Testis (tissue), 3 donors: ENCODE data around the gene ILDR1. TPM values are rescaled to one million over a fixed set of nuclear protein-coding genes. Genes with fewer than 3 reads are reported as not detected.

Source experiments
- DNase-seq: peaks from one replicate; pipeline ENCODE4 v3.0.0-alpha.2; 2019
- H3K27ac ChIP-seq, 2 donors: fragments of 200-600 bp; sonication (generic); one replicate each; pipeline ENCODE4 v1.5.1; 2019
- H3K27me3 ChIP-seq: fragments of 200-600 bp; sonication (generic); one replicate; pipeline ENCODE4 v1.5.1; 2019
- H3K36me3 ChIP-seq: fragments of 200-600 bp; sonication (generic); one replicate; pipeline ENCODE4 v1.5.1; 2017; ENCODE audit warnings: low read depth; ENCODE audit errors: missing control alignments
- H3K4me1 ChIP-seq: fragments of 200-600 bp; sonication (generic); one replicate; pipeline ENCODE4 v1.5.1; 2019
- H3K4me3 ChIP-seq, 2 donors: fragments of 200-600 bp; sonication (generic); one replicate each; pipeline ENCODE4 v1.5.1; 2017 to 2019
- H3K9me3 ChIP-seq: fragments of 200-600 bp; sonication (generic); one replicate; pipeline ENCODE4 v1.5.1; 2017
- POLR2A ChIP-seq: fragments of 450-650 bp; IDR thresholded peaks from one replicate; pipeline ENCODE4 v1.6.1; 2017; ENCODE audit warnings: antibody characterized with exemption, mild to moderate bottlenecking, moderate library complexity
- WGBS, 2 donors: methylation state at CpG; one replicate each; pipeline ENCODE4 v1.1.5; 2018; 5-methylcytosine and 5-hydroxymethylcytosine counted together
- intact Hi-C: fragments of 100-400 bp; cut with DNase I; formaldehyde crosslinking; loops from one replicate; pipeline ENCODE4 v1.15.1; 2023; ENCODE audit warnings: low total_unique reads
- polyA plus RNA-seq: library from polyadenylated mRNA; stranded (reverse); fragments of 350-450 nt; fragmentation: Illumina TruSeq; extraction: RNeasy Lipid Tissue Mini Kit (QIAGEN cat#74804); gene quantifications from one replicate; pipeline ENCODE4 v1.2.3, GENCODE V29; 2014; ENCODE audit warnings: low read depth, low replicate concordance; ENCODE audit not compliant: insufficient read depth
- total RNA-seq, 2 donors: library from RNA; depleted of rRNA; stranded (reverse); fragments of >200 nt; gene quantifications; one replicate each; pipeline ENCODE4 v1.2.3, GENCODE V29; 2016
- TF ChIP-seq, protein P1 (sequence below), 3 experiments: fragments of 450-650 bp in 2 of 3; fragments of 200-600 bp in 1 of 3; sonication (generic) in 1 of 3; IDR thresholded peaks; one replicate each; pipeline ENCODE4 v1.5.1; 2016 to 2019; ENCODE audit warnings: antibody characterized with exemption in 3 of 3, mild to moderate bottlenecking in 2 of 3, moderate library complexity in 1 of 3

ILDR1 gene
- total and polyA plus RNA-seq, 3 donors from 2014 or later, result 1.4 to 3.2 (median 3.2) TPM

DNA sequence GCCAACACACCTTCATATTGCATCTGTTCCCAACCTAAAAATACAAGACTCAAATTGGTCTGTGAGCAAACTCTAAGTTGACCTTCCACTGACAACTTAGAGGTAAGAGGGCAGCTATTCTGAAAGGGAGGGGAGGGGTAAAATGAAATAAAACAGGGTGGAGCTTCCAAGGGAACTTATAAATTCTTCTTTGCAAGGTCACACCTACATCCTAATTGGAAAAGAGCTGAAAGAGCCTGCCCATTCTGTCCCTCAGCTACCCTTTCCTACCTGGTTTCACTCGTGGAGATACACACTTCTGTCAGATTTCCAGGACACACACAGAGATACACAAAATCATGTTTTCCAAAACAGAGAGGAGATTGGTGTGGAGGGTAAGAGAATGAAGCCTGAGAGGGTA is 1.0 kb downstream of the ILDR1 start:
- intact Hi-C loops, result no loop called here
- H3K27ac ChIP-seq, result no peak overlapping the region
- H3K36me3 ChIP-seq, result no peaks in the 10 kb centered on the region
- DNase-seq, result no peak
- H3K27me3 ChIP-seq, result no peaks in the 10 kb centered on the region
- 46 to 57% methylated on average over 1 of the region's 1 CpG for whole genome bisulfite sequencing, 2 donors
- no peaks in the 10 kb centered on the region for H3K4me1 ChIP-seq
- TF ChIP-seq, protein P1, sequence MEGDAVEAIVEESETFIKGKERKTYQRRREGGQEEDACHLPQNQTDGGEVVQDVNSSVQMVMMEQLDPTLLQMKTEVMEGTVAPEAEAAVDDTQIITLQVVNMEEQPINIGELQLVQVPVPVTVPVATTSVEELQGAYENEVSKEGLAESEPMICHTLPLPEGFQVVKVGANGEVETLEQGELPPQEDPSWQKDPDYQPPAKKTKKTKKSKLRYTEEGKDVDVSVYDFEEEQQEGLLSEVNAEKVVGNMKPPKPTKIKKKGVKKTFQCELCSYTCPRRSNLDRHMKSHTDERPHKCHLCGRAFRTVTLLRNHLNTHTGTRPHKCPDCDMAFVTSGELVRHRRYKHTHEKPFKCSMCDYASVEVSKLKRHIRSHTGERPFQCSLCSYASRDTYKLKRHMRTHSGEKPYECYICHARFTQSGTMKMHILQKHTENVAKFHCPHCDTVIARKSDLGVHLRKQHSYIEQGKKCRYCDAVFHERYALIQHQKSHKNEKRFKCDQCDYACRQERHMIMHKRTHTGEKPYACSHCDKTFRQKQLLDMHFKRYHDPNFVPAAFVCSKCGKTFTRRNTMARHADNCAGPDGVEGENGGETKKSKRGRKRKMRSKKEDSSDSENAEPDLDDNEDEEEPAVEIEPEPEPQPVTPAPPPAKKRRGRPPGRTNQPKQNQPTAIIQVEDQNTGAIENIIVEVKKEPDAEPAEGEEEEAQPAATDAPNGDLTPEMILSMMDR (IDR thresholded peaks at IDR 0.05), result no peak
- H3K9me3 ChIP-seq, result no peaks in the 10 kb centered on the region
- no peak overlapping the region for H3K4me3 ChIP-seq

DNA sequence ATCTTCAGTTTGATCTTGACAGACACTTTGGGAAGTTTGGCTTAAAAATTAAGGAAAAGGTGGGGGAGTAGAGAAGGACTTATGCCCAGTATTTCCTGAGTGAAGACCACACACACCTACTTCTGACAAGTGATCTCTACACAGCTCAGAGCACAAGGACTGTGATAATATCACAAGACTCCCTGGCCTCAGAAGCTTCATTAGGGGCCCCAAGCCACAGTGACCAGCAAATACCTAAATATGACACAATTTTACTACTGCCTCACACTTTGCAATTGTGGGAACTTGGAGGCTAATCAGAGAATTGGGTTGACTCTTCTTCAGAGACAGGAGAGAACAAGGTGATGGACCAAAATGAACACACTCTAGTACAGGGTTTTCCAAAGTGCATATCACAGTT is 2.6 kb downstream of the ILDR1 start:
- TF ChIP-seq, protein P1 (IDR thresholded peaks at IDR 0.05), result no peak
- TF ChIP-seq POLR2A, result no peak
- intact Hi-C loops, result no loop called here
- no peak for DNase-seq
- Histone ChIP-seq H3K4me3 (no peak overlapping the region), H3K27me3 (no peaks in the 10 kb centered on the region), H3K9me3 (no peaks in the 10 kb centered on the region), H3K36me3 (no peaks in the 10 kb centered on the region), H3K27ac (no peak overlapping the region), H3K4me1 (no peaks in the 10 kb centered on the region)

DNA sequence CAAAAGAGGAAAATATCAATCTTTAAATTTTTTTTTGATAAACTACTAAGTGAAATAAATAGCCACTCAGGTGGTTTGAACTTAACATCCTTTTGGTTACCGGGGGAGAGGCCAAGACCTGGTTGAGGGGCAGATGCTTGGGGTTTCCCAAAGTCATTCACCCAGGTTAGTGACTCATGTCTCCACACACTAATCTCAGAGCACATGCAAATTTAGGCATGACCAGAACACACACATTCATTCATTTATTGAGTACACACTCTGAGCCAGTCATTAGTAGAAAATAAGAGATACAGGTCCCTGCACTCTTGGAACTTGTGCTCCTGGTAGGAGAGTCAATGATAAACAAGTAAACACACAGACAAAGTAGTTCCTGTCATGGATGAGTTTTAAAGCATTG is 7.3 kb downstream of the ILDR1 start:
- Histone ChIP-seq H3K9me3 (no peaks in the 10 kb centered on the region), H3K4me3 (no peak overlapping the region), H3K27ac (no peak overlapping the region), H3K4me1 (peaks cover 3% of the 10 kb centered on the region), H3K27me3 (no peaks in the 10 kb centered on the region), H3K36me3 (no peaks in the 10 kb centered on the region)
- TF ChIP-seq, protein P1 (IDR thresholded peaks at IDR 0.05), result no peak
- no peak for TF ChIP-seq POLR2A
- WGBS, 2 donors, result 91 to 95% methylated on average over 1 of the region's 1 CpG
- no peak for DNase-seq
- intact Hi-C loops, result no loop called here

DNA sequence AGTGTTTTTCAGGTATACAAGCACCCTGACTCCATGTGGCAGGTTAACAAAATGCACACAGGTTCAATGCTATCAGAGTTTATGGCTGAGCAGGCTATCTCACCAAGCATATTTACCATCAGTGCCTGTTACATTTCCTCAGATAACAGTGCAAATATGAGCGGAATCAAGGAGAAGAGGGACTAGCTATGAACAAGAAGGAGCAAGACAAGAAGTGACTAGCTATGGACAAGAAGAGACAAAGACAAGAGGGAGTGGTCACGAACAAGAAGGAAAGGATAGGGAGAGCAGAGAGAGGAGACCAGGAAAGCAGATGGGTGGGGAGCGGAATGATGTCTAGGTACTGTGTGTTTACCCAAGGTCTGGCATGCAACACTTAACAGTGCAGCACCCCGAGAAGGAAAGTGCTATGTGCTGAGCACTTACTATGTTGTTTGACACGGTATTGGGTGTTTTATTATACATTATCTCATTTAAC is 8.6 kb downstream of the ILDR1 start:
- no peak overlapping the region for H3K27ac ChIP-seq
- H3K4me3 ChIP-seq, result no peak overlapping the region
- H3K36me3 ChIP-seq, result no peaks in the 10 kb centered on the region
- TF ChIP-seq, protein P1 (IDR thresholded peaks at IDR 0.05), result no peak
- no peak for TF ChIP-seq POLR2A
- intact Hi-C loops, result no loop called here
- H3K4me1 ChIP-seq, result peaks cover 4% of the 10 kb centered on the region
- H3K9me3 ChIP-seq, result no peaks in the 10 kb centered on the region
- 65 to 80% methylated on average over 5 of the region's 5 CpGs for WGBS, 2 donors
- no peak for DNase-seq
- no peaks in the 10 kb centered on the region for H3K27me3 ChIP-seq

DNA sequence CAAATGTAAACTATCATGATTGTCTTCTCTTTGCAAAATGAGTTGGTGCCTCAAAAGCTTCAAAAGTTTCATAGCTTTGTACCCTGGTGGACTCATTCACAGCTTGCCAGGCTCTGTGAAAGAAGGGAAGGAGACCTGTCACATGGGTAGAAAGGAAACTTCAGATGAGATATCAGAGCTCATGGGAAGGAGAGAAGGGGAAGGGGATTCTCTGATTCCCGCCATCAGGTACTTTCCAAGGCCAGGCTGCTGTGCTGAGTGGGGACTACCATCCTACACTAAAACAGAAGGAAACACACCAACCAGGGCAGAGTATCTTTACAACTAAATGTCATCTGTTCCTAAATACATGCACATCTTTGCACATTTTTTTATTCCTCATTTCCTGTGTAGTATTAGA is 9.2 kb downstream of the ILDR1 start:
- Histone ChIP-seq H3K36me3 (no peaks in the 10 kb centered on the region), H3K4me1 (peaks cover 4% of the 10 kb centered on the region), H3K4me3 (no peak overlapping the region), H3K27me3 (no peaks in the 10 kb centered on the region), H3K27ac (no peak overlapping the region), H3K9me3 (no peaks in the 10 kb centered on the region)
- intact Hi-C loops, result no loop called here
- WGBS, 2 donors, result 68 to 73% methylated on average over 1 of the region's 1 CpG
- no peak for DNase-seq
- TF ChIP-seq POLR2A, result no peak
- TF ChIP-seq, protein P1 (IDR thresholded peaks at IDR 0.05), result no peak
